22Rv1 (cell line): Measurements from ENCODE around the gene CCT7.
A peak's percentile ranks its signal among the peaks of the same experiment; 100 is the strongest.

ENCODE experiments used
- H3K27ac ChIP-seq: fragments of 450-650 bp; 2 replicates; pipeline ENCODE4 v1.5.1; 2017
- ZFX ChIP-seq: fragments of 450-650 bp; IDR thresholded peaks from 2 replicates; pipeline ENCODE4 v1.6.1; 2017; ENCODE audit warnings: antibody characterized with exemption, borderline replicate concordance
- TF ChIP-seq, protein P1 (sequence below): fragments of 450-650 bp; IDR thresholded peaks from 2 replicates; pipeline ENCODE4 v1.5.1; 2017; ENCODE audit warnings: mild to moderate bottlenecking

Gene CCT7

DNA sequence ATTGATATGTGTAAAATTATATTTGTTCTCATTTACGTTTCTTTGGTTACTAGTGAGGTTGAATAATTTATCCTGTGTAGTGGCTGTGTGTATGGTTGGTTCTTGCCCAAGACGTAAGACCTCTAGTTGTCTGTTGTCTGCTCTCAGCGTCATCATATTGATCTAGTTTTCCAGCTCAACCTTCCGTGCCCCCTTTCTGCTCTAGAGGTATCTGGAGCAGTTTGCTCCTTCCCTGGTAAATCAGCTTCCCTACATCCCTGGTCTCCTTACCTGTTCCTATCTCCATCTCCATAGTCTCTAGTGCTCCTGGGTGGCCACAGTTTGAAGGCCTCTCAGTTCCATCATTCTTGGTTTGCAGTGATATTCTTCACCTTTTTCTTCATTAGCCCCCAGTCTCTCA lies 18.9 kb upstream of the CCT7 start:
- peak overlapping the region; percentile 78; the same call in 1 of the 2 replicates for H3K27ac ChIP-seq
- TF ChIP-seq, protein P1, sequence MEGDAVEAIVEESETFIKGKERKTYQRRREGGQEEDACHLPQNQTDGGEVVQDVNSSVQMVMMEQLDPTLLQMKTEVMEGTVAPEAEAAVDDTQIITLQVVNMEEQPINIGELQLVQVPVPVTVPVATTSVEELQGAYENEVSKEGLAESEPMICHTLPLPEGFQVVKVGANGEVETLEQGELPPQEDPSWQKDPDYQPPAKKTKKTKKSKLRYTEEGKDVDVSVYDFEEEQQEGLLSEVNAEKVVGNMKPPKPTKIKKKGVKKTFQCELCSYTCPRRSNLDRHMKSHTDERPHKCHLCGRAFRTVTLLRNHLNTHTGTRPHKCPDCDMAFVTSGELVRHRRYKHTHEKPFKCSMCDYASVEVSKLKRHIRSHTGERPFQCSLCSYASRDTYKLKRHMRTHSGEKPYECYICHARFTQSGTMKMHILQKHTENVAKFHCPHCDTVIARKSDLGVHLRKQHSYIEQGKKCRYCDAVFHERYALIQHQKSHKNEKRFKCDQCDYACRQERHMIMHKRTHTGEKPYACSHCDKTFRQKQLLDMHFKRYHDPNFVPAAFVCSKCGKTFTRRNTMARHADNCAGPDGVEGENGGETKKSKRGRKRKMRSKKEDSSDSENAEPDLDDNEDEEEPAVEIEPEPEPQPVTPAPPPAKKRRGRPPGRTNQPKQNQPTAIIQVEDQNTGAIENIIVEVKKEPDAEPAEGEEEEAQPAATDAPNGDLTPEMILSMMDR: no peak

DNA sequence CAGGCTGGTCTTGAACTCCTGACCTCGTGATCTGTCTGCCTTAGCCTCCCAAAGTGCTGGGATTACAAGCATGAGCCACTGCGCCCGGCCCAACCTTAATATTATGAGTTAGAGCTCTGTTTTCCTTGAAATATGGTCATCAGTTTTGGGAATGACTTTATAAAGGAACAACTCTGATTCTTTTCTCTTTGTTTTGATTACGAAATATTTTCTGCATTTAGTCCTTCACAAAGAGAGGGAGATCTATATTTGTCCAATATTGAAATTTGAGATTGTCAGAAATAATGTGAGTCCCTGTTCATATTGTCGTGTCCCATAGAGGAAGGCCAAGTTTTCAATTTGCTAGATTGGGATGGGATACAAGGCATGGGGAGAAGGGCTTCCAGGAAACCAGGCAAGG lies 16.9 kb upstream of the CCT7 start:
- no peak overlapping the region for H3K27ac ChIP-seq

GRCh38 chr2:73217826-73218225 lies 16.3 kb upstream of the CCT7 start:
- no peak overlapping the region for H3K27ac ChIP-seq
- TF ChIP-seq, protein P1: no peak
- TF ChIP-seq ZFX: no peak

More for the DNA sequence above, 16.9 kb upstream of the CCT7 start:
- TF ChIP-seq, protein P1: no peak
- TF ChIP-seq ZFX: no peak

DNA sequence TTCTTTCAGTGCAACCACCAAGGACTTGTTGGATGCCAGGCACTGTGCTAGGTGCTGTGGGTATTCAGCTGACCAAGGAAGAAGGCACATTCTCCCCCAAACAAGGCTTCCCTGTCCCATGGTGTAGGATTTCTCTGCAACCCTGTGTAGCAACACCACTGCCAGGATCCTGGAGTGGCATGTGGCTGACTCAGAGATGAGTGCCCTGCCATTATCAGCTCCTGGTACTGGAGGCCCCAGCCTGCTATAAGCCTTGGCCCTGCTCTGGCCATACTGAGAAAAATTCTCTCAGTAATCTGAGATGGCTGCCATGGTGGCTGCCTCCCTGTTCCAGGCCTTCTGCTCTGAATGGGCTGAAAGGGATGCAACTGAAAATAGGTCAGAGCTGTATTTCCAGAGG lies 15.8 kb upstream of the CCT7 start:
- TF ChIP-seq, protein P1: no peak
- TF ChIP-seq ZFX: no peak

GRCh38 chr2:73223821-73224220 lies 10.3 kb upstream of the CCT7 start:
- TF ChIP-seq, protein P1: no peak
- no peak for TF ChIP-seq ZFX
- H3K27ac ChIP-seq: no peak overlapping the region

More for the DNA sequence above, 15.8 kb upstream of the CCT7 start:
- no peak overlapping the region for H3K27ac ChIP-seq

DNA sequence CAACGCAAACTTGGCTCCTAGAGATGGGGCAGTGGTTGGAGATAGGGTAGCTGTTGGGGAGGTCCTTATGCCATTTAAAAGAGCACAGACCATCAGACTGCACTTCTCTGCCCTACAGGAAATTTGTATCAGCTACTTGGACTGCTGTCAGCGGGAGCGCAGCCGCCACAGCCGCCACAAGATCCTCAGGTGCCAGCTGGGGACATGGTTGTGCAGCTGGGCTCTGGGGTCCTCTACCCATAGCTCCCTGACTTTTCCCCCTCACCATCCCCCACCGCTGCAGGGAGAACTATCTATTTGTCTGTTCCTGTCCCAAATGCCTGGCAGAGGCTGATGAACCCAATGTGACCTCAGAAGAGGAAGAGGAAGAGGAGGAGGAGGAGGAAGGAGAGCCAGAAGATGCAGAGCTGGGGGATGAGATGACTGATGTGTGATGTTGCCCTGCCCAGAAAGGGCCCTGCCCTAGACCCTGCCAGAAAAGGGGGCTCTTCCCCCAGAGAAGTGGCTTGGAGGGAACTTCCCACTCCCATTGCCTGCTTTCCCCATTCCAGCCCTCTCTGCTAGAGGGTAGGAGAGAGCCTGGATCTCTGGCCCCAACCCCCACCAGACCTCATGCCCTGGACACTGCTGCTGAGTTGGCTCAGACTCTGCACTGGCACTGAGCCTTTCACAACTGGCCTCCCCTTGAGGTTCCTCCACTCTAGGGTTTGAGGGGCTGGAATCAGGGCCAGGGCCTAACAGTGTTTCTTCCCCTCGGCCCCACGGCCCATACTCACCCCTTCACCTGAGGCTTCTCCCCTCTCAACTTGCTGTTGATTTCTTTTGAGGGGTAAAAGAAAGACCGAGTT lies 8.4 kb upstream of the CCT7 start:
- TF ChIP-seq ZFX: no peak
- TF ChIP-seq, protein P1: no peak
- no peak overlapping the region for H3K27ac ChIP-seq

- TF ChIP-seq, protein P1: no peak
- TF ChIP-seq ZFX: no peak
- H3K27ac ChIP-seq: no peak overlapping the region
Observed at GRCh38 chr2:73227086-73227485, 7.0 kb upstream of the CCT7 start.
